Stimulated activated CD8-positive, alpha-beta memory T cell treated with anti-CD3 and anti-CD28 coated beads, Interleukin-4, amount 100 ng/mL, for 4 hours (primary cell): ENCODE data around the gene ZDHHC6.
"Not testable (repeated sequence)": the region's sequence is repeated elsewhere in the genome, so short reads cannot be mapped to it uniquely, and the experiment has no call there.

Source experiments
- DNase-seq, 2 donors: peaks; one replicate each; pipeline ENCODE4 v3.0.0-alpha.2; 2020; ENCODE audit warnings: low read depth in 2 of 2, low spot score in 1 of 2

ZDHHC6 gene

DNA sequence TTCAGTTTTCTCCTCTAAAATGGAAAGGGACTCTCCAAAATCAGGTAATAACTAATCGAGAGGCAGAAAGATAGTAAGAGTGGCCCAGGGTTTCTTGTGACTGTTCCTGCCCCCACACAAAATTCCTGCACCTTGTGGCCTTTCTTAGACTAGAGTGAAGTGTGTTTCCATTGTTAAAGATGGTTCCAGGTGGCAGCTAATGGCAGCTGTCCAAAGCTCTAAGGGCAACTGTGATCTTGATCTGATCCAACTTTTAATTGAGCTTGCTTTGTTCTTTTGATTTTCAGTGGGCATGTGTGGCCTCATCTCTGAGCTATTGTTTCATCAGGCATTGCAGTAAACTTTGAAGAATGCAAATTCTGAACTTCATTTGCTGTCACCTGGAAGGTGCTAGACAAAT lies 53.4 kb downstream of the ZDHHC6 start:
- no peak for DNase-seq

DNA sequence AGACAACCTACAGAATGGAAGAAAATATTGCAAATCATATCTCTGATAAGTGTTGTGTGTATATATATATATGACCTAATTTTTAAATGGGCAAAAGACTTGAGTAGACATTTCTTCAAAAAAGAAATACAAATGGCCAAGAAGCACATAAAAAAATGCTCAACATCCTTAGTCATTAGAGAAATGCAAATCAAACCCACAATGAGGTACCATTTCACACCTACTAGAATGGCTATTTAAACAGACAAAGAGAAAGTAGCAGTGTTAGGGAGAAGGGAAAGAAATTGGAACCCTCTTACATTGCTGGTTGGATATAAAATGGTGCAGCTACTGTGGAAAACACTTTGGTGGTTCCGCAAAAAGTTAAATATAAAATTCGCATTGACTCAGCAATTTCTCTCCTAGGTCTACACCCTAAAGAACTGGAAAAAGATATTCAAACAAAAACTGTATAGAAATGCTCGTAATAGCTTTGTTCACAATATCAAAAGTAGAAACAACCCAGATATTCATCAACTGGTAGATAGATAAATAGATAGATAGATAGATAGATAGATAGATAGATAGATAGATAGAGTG lies 56.5 kb downstream of the ZDHHC6 start:
- no peak for DNase-seq

DNA sequence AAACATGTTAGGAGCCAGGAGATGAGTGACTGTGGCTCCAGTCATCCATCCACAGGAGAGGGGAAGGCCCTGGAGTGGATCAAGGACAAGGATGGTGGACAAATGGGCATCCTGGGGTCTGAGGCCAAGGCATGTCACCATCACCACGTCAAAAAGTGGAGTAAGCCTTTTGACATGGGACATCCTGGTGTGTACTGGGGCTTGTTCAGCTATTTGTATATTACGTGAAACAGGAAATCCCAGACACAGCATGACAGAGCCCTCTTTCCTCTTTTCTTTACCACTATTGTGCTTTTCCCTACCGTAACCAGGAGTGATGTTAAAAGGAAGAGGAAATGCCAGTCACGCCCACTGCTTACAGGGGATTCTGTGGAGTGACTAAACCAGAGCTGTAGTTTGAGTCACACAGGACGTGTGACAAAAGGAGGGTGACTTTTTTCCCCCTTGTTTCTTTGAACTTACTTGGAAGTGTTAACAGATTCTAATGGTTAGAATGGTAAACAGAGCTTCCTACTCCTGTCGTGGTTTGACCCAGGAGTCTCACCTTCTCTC lies 57.4 kb downstream of the ZDHHC6 start:
- DNase-seq: no peak

DNA sequence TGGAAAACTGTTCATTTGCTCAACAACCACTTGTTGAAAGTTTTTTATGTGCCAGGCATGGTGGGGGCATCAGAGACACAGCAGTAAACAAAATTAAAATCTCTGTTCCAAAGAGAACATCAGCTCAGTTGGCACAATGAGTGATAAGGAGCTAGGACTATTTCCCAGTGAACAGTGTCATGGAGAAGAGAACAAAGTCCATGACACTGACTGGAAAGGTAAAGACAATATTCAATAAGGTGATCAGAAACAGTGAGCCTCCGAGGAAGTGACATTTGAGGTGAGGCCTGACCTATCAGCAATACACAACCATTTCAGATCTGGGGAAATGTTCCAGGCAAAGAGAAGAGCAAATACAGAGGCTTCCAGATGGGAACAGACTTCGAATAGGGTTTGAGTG lies 58.2 kb downstream of the ZDHHC6 start:
- DNase-seq: no peak

DNA sequence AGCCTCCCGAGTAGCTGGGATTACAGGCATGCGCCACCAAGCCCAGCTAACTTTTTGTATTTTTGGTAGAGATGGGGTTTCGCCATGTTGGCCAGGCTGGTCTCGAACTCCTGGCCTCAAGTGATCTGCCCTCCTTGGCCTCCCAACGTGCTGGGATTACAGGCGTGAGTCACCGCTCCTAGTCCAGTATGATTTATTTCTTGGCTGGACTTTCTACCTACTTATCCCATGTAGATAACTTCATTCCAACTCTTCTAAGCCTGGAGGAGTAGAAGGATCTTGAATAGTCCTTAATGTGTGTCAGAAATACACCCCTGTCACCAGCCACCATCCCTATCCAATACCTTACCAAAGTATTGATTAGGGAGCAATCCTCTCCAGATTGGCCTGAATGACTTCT lies 58.7 kb downstream of the ZDHHC6 start:
- not testable (repeated sequence) for DNase-seq

DNA sequence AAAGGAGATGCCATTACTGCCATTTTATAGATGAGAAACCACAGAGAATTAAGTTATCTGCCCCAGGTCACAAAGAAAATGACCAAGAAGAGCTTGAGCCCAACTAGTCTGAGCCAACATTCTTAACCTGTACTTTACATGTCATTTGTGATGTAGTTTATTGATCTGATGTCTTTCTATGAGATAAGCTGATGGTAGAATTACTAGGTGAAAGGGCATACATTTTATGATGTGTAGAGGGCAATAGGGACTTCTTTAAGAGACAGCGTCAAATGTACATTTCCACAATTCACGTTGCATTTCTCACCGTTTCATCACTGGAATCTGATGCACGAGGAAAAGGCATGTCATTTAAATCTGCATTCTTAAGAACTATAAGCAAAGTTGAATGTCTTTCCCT lies 61.5 kb downstream of the ZDHHC6 start:
- no peak for DNase-seq

DNA sequence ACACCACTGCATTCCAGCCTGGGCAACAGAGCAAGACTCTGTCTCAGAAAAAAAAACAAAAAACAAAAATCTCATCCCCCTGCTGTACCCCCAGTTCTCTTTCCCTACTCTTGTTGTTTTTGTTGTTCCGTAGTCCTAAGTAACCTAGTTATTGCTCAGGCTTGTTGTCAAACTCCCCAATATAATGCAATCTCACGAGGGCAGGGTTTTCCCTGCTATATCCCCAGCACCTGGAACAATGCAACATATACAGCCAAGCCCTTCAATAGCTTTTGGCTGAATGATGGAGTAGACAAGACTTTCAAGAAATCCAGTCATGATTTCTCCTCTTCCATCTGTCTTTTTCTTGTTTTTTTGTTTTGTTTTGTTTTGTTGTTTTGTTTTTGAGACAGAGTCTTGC lies 62.6 kb downstream of the ZDHHC6 start:
- DNase-seq: no peak

DNA sequence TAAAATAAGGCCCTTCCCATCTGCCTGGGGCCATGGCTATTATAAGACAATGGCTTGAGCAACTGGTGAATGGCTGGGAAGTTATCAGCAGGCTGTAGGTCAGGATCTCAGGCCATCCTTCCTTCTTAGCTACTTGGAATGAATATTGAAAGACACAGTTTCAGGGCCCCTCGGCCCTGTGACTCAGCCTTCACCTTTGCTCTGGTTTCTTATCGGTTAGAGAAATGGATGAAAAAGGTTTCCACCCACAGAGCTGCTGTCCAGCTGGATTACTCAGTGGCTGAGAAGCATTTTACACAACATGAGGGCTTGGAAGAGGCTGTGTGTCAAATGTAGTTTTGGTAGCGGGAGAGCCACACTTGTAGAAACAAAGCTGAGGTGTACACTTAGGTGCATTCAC lies 63.4 kb downstream of the ZDHHC6 start:
- no peak for DNase-seq

DNA sequence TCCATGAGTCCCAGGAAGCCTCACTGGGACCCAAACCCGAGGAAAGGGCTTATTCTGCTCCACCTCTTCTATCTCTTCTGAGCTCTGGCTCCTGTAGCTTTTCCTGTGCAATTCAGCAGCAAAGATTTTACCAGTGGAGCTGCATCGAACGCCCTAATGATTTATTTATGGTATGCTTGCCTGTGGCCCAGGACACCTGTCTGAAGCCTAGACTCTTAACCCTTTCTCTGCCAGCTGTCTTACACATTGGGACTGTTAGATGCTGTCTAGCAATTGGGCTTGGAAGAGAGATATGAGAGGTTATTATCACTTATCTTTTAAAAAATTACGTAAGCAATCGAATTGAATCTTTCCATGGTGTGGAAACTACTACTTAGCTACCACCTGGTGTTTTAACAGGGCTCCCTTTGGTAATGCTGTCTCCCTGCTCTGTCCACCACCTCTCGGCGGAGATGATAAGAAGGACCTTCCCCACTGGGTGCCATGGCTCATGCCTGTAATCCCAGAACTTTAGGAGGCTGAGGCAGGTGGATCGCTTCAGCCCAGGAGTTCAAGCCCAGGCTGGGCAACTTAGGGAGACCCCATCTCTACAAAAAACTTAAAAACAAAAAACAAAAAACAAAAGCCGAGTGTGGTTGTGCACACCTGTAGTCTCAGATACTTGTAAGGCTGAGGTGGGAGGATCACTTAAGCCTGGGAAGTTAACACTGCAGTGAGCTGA lies 64.0 kb downstream of the ZDHHC6 start:
- no peak for DNase-seq
